H1 (cell line): ENCODE measurements around the gene CIROP. TPM values are rescaled to one million over a fixed set of nuclear protein-coding genes. Genes with fewer than 3 reads are reported as not detected.

Experiments
- CTCF ChIA-PET: fragments of 300-600 bp; sonication (Branson Sonifier 250); formaldehyde crosslinking; loops from one replicate; lab custom pipeline; 2021; ENCODE audit not compliant: partially characterized antibody; lab: Charles Lee
- POLR2A ChIA-PET: fragments of 300-600 bp; sonication (Branson Sonifier 250); formaldehyde crosslinking; loops from one replicate; lab custom pipeline; 2021; ENCODE audit warnings: inconsistent platforms; ENCODE audit not compliant: partially characterized antibody; lab: Charles Lee
- DNase-seq, 2 experiments: peaks; one replicate each; pipeline versions ENCODE4 v3.0.0 to v3.0.0-alpha.2; 2010 to 2022; ENCODE audit warnings: low spot score in 2 of 2, low read depth in 1 of 2, mixed read lengths in 1 of 2
- FAIRE-seq: peaks from 2 replicates; lab custom pipeline; 2011; peaks lifted over from hg19 to GRCh38; lab: Jason Lieb, UNC
- H2AFZ ChIP-seq: 2 replicates; pipeline ENCODE4 v1.8.1; 2012; ENCODE audit warnings: low read length, inconsistent platforms
- H2AK5ac ChIP-seq: 2 replicates; pipeline ENCODE4 v1.6.1; 2013; ENCODE audit warnings: low read depth, low read length
- H2BK120ac ChIP-seq: replicated peaks from 2 replicates; pipeline ENCODE3; 2013; ENCODE audit warnings: low read depth, low read length, inconsistent platforms
- H2BK12ac ChIP-seq: 2 replicates; pipeline ENCODE4 v1.6.1; 2013; ENCODE audit warnings: low read depth, low read length
- H2BK15ac ChIP-seq: 2 replicates; pipeline ENCODE4 v1.6.1; 2013; ENCODE audit warnings: low read length
- H2BK20ac ChIP-seq: 2 replicates; pipeline ENCODE4 v1.6.1; 2013; ENCODE audit warnings: low read length
- H2BK5ac ChIP-seq: 2 replicates; pipeline ENCODE4 v1.6.1; 2013; ENCODE audit warnings: low read depth, low read length
- H3K14ac ChIP-seq: 2 replicates; pipeline ENCODE4 v1.6.1; 2013; ENCODE audit warnings: inconsistent platforms; ENCODE audit not compliant: insufficient read length
- H3K18ac ChIP-seq: 2 replicates; pipeline ENCODE4 v1.6.1; 2013; ENCODE audit warnings: low read length; ENCODE audit errors: extremely low read depth
- H3K23ac ChIP-seq: 2 replicates; pipeline ENCODE4 v1.6.1; 2013; ENCODE audit warnings: inconsistent platforms; ENCODE audit not compliant: insufficient read length
- H3K23me2 ChIP-seq: 2 replicates; pipeline ENCODE4 v1.6.1; 2013; ENCODE audit warnings: low read depth, low read length
- H3K27ac ChIP-seq: 2 replicates; pipeline ENCODE4 v1.6.1; 2011; ENCODE audit warnings: low read depth, low read length, inconsistent platforms
- H3K27me3 ChIP-seq, 4 experiments: replicated peaks in 1 of 4; 1 replicate in 1 of 4; 2 replicates in 3 of 4; pipeline versions ENCODE4 v1.6.1 to v1.8.1; 2011 to 2013; ENCODE audit warnings: low read length in 3 of 4, mild to moderate bottlenecking in 3 of 4, inconsistent platforms in 2 of 4, mixed read lengths in 2 of 4, moderate library complexity in 1 of 4; ENCODE audit not compliant: control insufficient read depth in 3 of 4, insufficient read depth in 3 of 4; ENCODE audit errors: extremely low read depth in 1 of 4
- H3K36me3 ChIP-seq, 4 experiments: 2 replicates each; pipeline versions ENCODE4 v1.6.1 to v1.8.1; 2011 to 2013; ENCODE audit warnings: mild to moderate bottlenecking in 4 of 4, low read length in 3 of 4, moderate library complexity in 2 of 4, control low read depth in 1 of 4, inconsistent platforms in 1 of 4; ENCODE audit not compliant: insufficient read depth in 4 of 4, control insufficient read depth in 2 of 4
- H3K4ac ChIP-seq: replicated peaks from 2 replicates; pipeline ENCODE3; 2013; ENCODE audit warnings: low read length, low read depth, mixed read lengths, inconsistent platforms; ENCODE audit not compliant: insufficient read length
- H3K4me1 ChIP-seq, 4 experiments: replicated peaks in 1 of 4; 1 replicate in 1 of 4; 2 replicates in 3 of 4; pipeline versions ENCODE4 v1.6.1 to v1.8.1; 2011 to 2013; ENCODE audit warnings: low read length in 3 of 4, inconsistent platforms in 2 of 4, mixed read lengths in 1 of 4; ENCODE audit not compliant: insufficient read depth in 4 of 4, control insufficient read depth in 3 of 4
- H3K4me2 ChIP-seq, 2 experiments: 2 replicates each; pipeline versions ENCODE4 v1.6.1 to v1.8.1; 2011 to 2013; ENCODE audit warnings: low read depth in 2 of 2, low read length in 2 of 2, control low read depth in 1 of 2, inconsistent platforms in 1 of 2, mild to moderate bottlenecking in 1 of 2; ENCODE audit not compliant: insufficient read depth in 1 of 2
- H3K4me3 ChIP-seq, 4 experiments: fragments of 200-600, 300-600 bp in 1 of 4; sonication (generic), shearing (Covaris generic), sonication (Bioruptor Twin) in 1 of 4; 2 replicates each; pipeline versions ENCODE4 v1.5.1 to v1.8.1; 2011 to 2016; ENCODE audit warnings: low read length in 4 of 4, low read depth in 3 of 4, control low read depth in 2 of 4, inconsistent platforms in 2 of 4, mild to moderate bottlenecking in 2 of 4, mixed read lengths in 1 of 4, moderate library complexity in 1 of 4; ENCODE audit not compliant: insufficient read depth in 2 of 4; ENCODE audit errors: extremely low read depth in 1 of 4
- H3K56ac ChIP-seq: replicated peaks from 2 replicates; pipeline ENCODE3; 2013; ENCODE audit warnings: low read depth, mild to moderate bottlenecking, mixed read lengths, low read length, inconsistent platforms; ENCODE audit not compliant: insufficient read length
- H3K79me1 ChIP-seq: 2 replicates; pipeline ENCODE4 v1.6.1; 2013; ENCODE audit warnings: low read depth, low read length, control low read depth
- H3K79me2 ChIP-seq, 2 experiments: 2 replicates each; pipeline versions ENCODE4 v1.6.1 to v1.8.1; 2012 to 2013; ENCODE audit warnings: low read length in 2 of 2, mild to moderate bottlenecking in 2 of 2, inconsistent platforms in 1 of 2; ENCODE audit not compliant: insufficient read depth in 2 of 2, control insufficient read depth in 1 of 2
- H3K9ac ChIP-seq, 4 experiments: replicated peaks in 1 of 4; 1 replicate in 1 of 4; 2 replicates in 3 of 4; pipeline versions ENCODE4 v1.6.1 to v1.8.1; 2011 to 2013; ENCODE audit warnings: low read depth in 3 of 4, low read length in 3 of 4, control low read depth in 2 of 4, mild to moderate bottlenecking in 2 of 4, moderate library complexity in 2 of 4, inconsistent platforms in 1 of 4; ENCODE audit errors: extremely low read depth in 1 of 4
- H3K9me3 ChIP-seq, 2 experiments: 2 replicates each; pipeline versions ENCODE4 v1.6.1 to v1.8.1; 2012 to 2013; ENCODE audit warnings: mild to moderate bottlenecking in 2 of 2, moderate library complexity in 2 of 2, control low read depth in 1 of 2, inconsistent platforms in 1 of 2, low read depth in 1 of 2, low read length in 1 of 2, mixed read lengths in 1 of 2; ENCODE audit not compliant: insufficient read depth in 2 of 2
- H4K20me1 ChIP-seq, 2 experiments: replicated peaks in 1 of 2; 2 replicates each; pipeline versions ENCODE3 to v1.8.1; 2011 to 2013; ENCODE audit warnings: inconsistent platforms in 2 of 2, low read length in 2 of 2, mild to moderate bottlenecking in 1 of 2; ENCODE audit not compliant: insufficient read depth in 2 of 2, control insufficient read depth in 1 of 2
- H4K5ac ChIP-seq: 2 replicates; pipeline ENCODE4 v1.6.1; 2013; ENCODE audit warnings: low read length, low read depth, mixed read lengths, inconsistent platforms; ENCODE audit not compliant: insufficient read length
- H4K8ac ChIP-seq: 2 replicates; pipeline ENCODE4 v1.8.0; 2013; ENCODE audit warnings: mild to moderate bottlenecking, moderate library complexity, low read length, inconsistent platforms; ENCODE audit not compliant: insufficient read depth; ENCODE audit errors: extremely low read depth
- H4K91ac ChIP-seq: replicated peaks from 2 replicates; pipeline ENCODE3; 2013; ENCODE audit warnings: low read length, mixed read lengths, inconsistent platforms; ENCODE audit not compliant: insufficient read length
- BACH1 ChIP-seq: IDR thresholded peaks from 2 replicates; pipeline ENCODE4 v1.6.1; 2012; ENCODE audit warnings: low read length, improper control_type of control experiment
- BCL11A ChIP-seq, 2 experiments: IDR thresholded peaks; one replicate each; pipeline ENCODE4 v1.6.1; 2011; ENCODE audit warnings: low read depth in 2 of 2, low read length in 2 of 2, mild to moderate bottlenecking in 2 of 2
- CBX5 ChIP-seq: fragments of 300-800, 300-1000 bp; sonication (generic); IDR thresholded peaks from 2 replicates; pipeline ENCODE4 v1.7.1; 2016; ENCODE audit warnings: antibody characterized with exemption, low read length, low read depth
- CBX8 ChIP-seq: fragments of 300-800, 300-1000 bp; sonication (generic); IDR thresholded peaks from 2 replicates; pipeline ENCODE4 v1.7.1; 2016; ENCODE audit warnings: low read depth, low read length, borderline replicate concordance
- KDM1A ChIP-seq: fragments of 200-600, 300-600 bp; sonication (generic); IDR thresholded peaks from 2 replicates; pipeline ENCODE4 v1.7.1; 2016; ENCODE audit warnings: mild to moderate bottlenecking, low read length, borderline replicate concordance
- KDM4A ChIP-seq: IDR thresholded peaks from one replicate; pipeline ENCODE4 v1.7.1; 2012; ENCODE audit warnings: low read depth, mild to moderate bottlenecking, moderate library complexity, low read length, inconsistent platforms; ENCODE audit not compliant: severe bottlenecking
- KDM5A ChIP-seq: fragments of 200-600 bp; IDR thresholded peaks from 2 replicates; pipeline ENCODE4 v1.7.1; 2012; ENCODE audit warnings: mild to moderate bottlenecking, low read length, inconsistent platforms, mixed read lengths
- RBBP5 ChIP-seq: IDR thresholded peaks from 2 replicates; pipeline ENCODE4 v1.7.1; 2012; ENCODE audit warnings: low read depth, mild to moderate bottlenecking, inconsistent platforms, low read length, moderate library complexity, borderline replicate concordance
- SAP30 ChIP-seq: fragments of 300-600 bp; sonication (generic); IDR thresholded peaks from 2 replicates; pipeline ENCODE4 v1.7.1; 2012; ENCODE audit warnings: low read length, moderate library complexity, mild to moderate bottlenecking, inconsistent platforms; ENCODE audit not compliant: insufficient read depth, insufficient replicate concordance
- YY1 ChIP-seq: IDR thresholded peaks from 2 replicates; pipeline ENCODE4 v1.6.1; 2011; ENCODE audit warnings: low read depth, mild to moderate bottlenecking, low read length
- WGBS, 2 experiments: shearing (Covaris generic) in 1 of 2; methylation state at CpG; one replicate each; pipeline versions ENCODE4 v1.1.6 to v1.1.7; 2013 to 2015; ENCODE audit warnings: low lambda C conversion rate in 2 of 2, mixed read lengths in 2 of 2, inconsistent platforms in 1 of 2, low coverage in 1 of 2, missing lambda C conversion rate in 1 of 2; ENCODE audit not compliant: insufficient replicate concordance in 2 of 2, insufficient coverage in 1 of 2, insufficient read length in 1 of 2; ENCODE audit errors: extremely low coverage in 1 of 2, missing lambda C conversion rate in 1 of 2; 5-methylcytosine and 5-hydroxymethylcytosine counted together
- polyA plus RNA-seq, 7 experiments: library from polyadenylated mRNA; depleted of rRNA in 3 of 7; stranded (reverse) in 5 of 7; unstranded in 2 of 7; fragments of >200 nt in 5 of 7; fragments of 200-250 nt in 2 of 7; gene quantifications; 1 replicate in 5 of 7; 2 replicates in 1 of 7; 4 replicates in 1 of 7; pipeline versions ENCODE4 v1.2.1 to v1.2.3, GENCODE V29; 2011 to 2013; ENCODE audit warnings: missing spikeins in 2 of 7, mixed read lengths in 2 of 7
- total RNA-seq: library from RNA; stranded (reverse); fragmentation: NEBNext Ultra II Directional; extraction: Animal tissue kit (Norgen Biotek cat#: 25700); gene quantifications from 2 replicates; pipeline ENCODE4 v1.2.1, GENCODE V29; 2021
- TF ChIP-seq, protein P1 (sequence below): IDR thresholded peaks from 2 replicates; pipeline ENCODE4 v1.6.1; 2011; ENCODE audit warnings: low read depth, mild to moderate bottlenecking, low read length; ENCODE audit not compliant: insufficient read depth

Gene CIROP
- total and polyA plus RNA-seq, 2 of the 8 experiments (the other 6 are each of a cell fraction or from before 2014, with no cell fraction given), result 0.06 TPM; not detected in 1

DNA sequence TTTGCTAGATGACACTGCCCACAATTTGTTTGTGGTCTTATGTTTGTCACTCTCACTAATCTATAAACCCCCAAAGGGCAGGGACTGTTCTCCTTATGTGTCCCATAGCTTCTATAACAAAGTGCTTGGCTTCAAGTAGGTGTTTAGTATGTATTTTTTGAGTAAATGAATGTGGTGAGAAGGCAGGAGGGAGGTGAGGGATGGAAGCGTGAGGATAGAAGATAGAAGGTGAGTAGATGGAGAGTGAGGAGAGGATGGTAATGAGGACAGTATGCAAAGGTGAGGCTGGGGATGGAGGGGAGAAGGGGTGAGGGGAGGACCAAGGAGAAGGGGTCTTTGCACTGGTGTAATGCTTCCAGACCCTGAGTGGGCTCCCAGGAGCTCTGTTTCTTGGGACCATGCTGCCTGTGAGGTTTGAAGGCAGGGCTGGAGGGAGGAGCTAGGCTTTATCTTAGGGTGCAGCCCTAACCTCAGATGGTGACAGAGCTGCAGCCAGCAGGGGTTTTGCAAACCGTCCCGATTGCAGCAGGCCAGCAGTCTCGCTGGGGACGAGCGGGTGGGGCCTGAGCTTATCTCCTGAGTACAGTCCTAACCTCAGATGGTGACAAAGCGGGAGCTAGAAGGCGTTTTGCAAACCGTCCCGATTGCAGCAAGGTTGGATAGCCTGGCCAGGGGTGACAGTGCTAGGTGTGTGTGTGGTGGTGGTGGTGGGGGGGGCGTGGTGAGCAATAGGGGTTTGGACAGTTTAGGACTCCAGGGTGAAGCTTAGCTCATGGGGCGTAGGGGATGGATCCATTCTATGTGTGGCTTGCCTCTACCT is 7.8 kb upstream of the CIROP start:
- no peak for DNase-seq
- Histone ChIP-seq H3K18ac (no peak overlapping the region), H3K4ac (no peak overlapping the region), H3K79me1 (no peaks in the 10 kb centered on the region), H3K14ac (no peak overlapping the region), H4K5ac (no peak overlapping the region), H3K4me3 (no peak overlapping the region), H2BK120ac (no peak overlapping the region), H2AK5ac (no peak overlapping the region), H4K8ac (no peak overlapping the region), H2BK5ac (no peak overlapping the region), H3K27me3 (peaks cover 0 to 3% (median 0%) of the 10 kb centered on the region in 4 experiments; a peak in 2 of 7 replicates), H2BK15ac (0 out of 2 replicates have a peak overlapping the region, but pooled peaks have one; percentile 18), H3K56ac (no peak overlapping the region), H3K9me3 (peaks cover 3 to 4% of the 10 kb centered on the region in 2 experiments; a peak in 2 of 4 replicates), H2AFZ (no peak overlapping the region), H3K9ac (no peak overlapping the region), H3K4me2 (no peak overlapping the region; a peak in 1 of 4 replicates), H3K4me1 (peaks cover 0 to 14% (median 4%) of the 10 kb centered on the region in 4 experiments; a peak in 6 of 7 replicates), H4K91ac (no peak overlapping the region), H4K20me1 (no peaks in the 10 kb centered on the region), H2BK12ac (no peak overlapping the region), H3K23me2 (no peaks in the 10 kb centered on the region; the same call in 1 of the 2 replicates), H3K79me2 (no peaks in the 10 kb centered on the region), H3K36me3 (no peaks in the 10 kb centered on the region), H3K27ac (no peak overlapping the region), H2BK20ac (no peak overlapping the region), H3K23ac (no peak overlapping the region)
- CTCF ChIA-PET, result interaction anchor here (0.7 to 3.7 kb wide), 21 partner anchors 8 to 268 kb away, joined by 3 to 22 read pairs (median 5); partner anchors contain the start of genes CDH24, CIROP and PABPN1
- POLR2A ChIA-PET, result interaction anchor here (0.8 to 3.1 kb wide), 10 partner anchors 8 to 190 kb away, joined by 3 to 13 read pairs (median 4); partner anchors contain the start of genes ACIN1 and C14orf119
- no peak for FAIRE-seq
- 84 to 100% methylated on average over 1 to 12 of the region's 12 CpGs for WGBS, 2 experiments
- TF ChIP-seq KDM5A, result no peak
- TF ChIP-seq BCL11A (IDR thresholded peaks at IDR 0.05; ENCODE audit: low read depth in 2 of 2, low read length in 2 of 2), result no peak
- no peak for TF ChIP-seq RBBP5
- TF ChIP-seq BACH1, result no peak
- no peak for TF ChIP-seq SAP30
- TF ChIP-seq KDM4A, result no peak
- TF ChIP-seq YY1, result no peak
- TF ChIP-seq KDM1A, result no peak
- no peak for TF ChIP-seq CBX5
- no peak for TF ChIP-seq CBX8
- TF ChIP-seq, protein P1, sequence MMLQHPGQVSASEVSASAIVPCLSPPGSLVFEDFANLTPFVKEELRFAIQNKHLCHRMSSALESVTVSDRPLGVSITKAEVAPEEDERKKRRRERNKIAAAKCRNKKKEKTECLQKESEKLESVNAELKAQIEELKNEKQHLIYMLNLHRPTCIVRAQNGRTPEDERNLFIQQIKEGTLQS, result no peak
